ENCODE measurements around the gene ANAPC13. TPM values are rescaled to one million over a fixed set of nuclear protein-coding genes. Genes with fewer than 3 reads are reported as not detected.
A peak's percentile ranks its signal among the peaks of the same experiment; 100 is the strongest.

The ANAPC13 gene
- polyA plus RNA-seq, 1 of the 3 experiments (the other 2 are of a cell fraction), result 63.5 TPM

DNA sequence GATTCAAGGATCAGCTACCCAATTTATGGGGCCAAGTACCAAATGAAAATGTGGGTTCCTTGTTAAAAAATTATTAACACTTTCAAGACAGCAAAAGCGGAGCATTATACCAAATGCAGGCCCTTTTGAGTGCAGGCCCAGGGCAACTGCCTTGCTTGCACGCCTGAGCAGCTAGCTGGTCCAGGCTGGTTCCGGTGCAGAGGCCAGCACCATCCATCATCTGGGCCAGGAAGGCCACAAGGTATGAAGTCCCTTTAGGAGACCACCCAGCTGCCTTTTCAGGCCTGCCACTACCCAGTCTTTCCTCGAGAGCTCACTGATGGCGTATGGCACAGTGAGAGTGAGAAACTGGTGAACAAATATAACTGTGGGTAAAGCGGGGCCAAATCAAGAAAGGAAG, 13.0 kb downstream of the ANAPC13 start:
- WGBS (ENCODE audit: low lambda C conversion rate), result 96% methylated on average over 6 of the region's 6 CpGs
- no peaks in the 10 kb centered on the region for H3K79me2 ChIP-seq (ENCODE audit: insufficient read depth)
- no peak overlapping the region for H3K9ac ChIP-seq
- H3K27ac ChIP-seq (ENCODE audit: low read depth in 2 of 2, low read length in 1 of 2), result peak overlapping the region in 1 of 2 experiments; percentile 42; a peak in 1 of 4 replicates
- no peak for DNase-seq
- POLR2A ChIA-PET, result no interaction called here
- TF ChIP-seq POLR2AphosphoS5 (IDR thresholded peaks at IDR 0.05; ENCODE audit: low read depth, low read length) (no peak), FOXJ3 (CRISPR knock-in tag; IDR thresholded peaks at IDR 0.05) (no peak), USF2 (IDR thresholded peaks at IDR 0.05; ENCODE audit: borderline replicate concordance, low read depth, low read length) (no peak), MAX (IDR thresholded peaks at IDR 0.05; ENCODE audit: low read depth) (no peak), EP300 (IDR thresholded peaks at IDR 0.05; ENCODE audit: borderline replicate concordance in 1 of 2, low read depth in 1 of 2, low read length in 1 of 2) (no peak), SIN3A (IDR thresholded peaks at IDR 0.05; ENCODE audit: borderline replicate concordance, low read depth, low read length) (no peak), GABPA (IDR thresholded peaks at IDR 0.05; ENCODE audit: low read depth) (no peak), REST (IDR thresholded peaks at IDR 0.05; ENCODE audit: low read depth, low read length) (no peak), FOSL2 (IDR thresholded peaks at IDR 0.05; ENCODE audit: borderline replicate concordance, low read depth) (no peak), FOXM1 (IDR thresholded peaks at IDR 0.05; ENCODE audit: low read depth) (no peak), PBX3 (IDR thresholded peaks at IDR 0.05) (no peak), TEAD4 (IDR thresholded peaks at IDR 0.05; ENCODE audit: borderline replicate concordance, insufficient read depth) (no peak), MXI1 (IDR thresholded peaks at IDR 0.05; ENCODE audit: low read depth, low read length) (no peak), NFIC (IDR thresholded peaks at IDR 0.05; ENCODE audit: borderline replicate concordance) (no peak), CHD2 (IDR thresholded peaks at IDR 0.05; ENCODE audit: low read length, partially characterized antibody) (no peak), EZH2phosphoT487 (IDR thresholded peaks at IDR 0.05; ENCODE audit: borderline replicate concordance, low read depth) (no peak), RCOR1 (IDR thresholded peaks at IDR 0.05; ENCODE audit: low read length) (no peak)
- TF ChIP-seq, protein P1, sequence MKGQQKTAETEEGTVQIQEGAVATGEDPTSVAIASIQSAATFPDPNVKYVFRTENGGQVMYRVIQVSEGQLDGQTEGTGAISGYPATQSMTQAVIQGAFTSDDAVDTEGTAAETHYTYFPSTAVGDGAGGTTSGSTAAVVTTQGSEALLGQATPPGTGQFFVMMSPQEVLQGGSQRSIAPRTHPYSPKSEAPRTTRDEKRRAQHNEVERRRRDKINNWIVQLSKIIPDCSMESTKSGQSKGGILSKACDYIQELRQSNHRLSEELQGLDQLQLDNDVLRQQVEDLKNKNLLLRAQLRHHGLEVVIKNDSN (IDR thresholded peaks at IDR 0.05; ENCODE audit: borderline replicate concordance, low read depth), result no peak
- H3K4me1 ChIP-seq (ENCODE audit: control insufficient read depth in 1 of 2, insufficient read depth in 2 of 2, low read depth in 1 of 2, low read length in 1 of 2), result no peaks in the 10 kb centered on the region; a peak in 2 of 4 replicates
- H3K9me3 ChIP-seq, result no peaks in the 10 kb centered on the region
- no peak overlapping the region for H3K4me3 ChIP-seq (ENCODE audit: low read depth in 2 of 2, low read length in 1 of 2)
- peaks cover 12% of the 10 kb centered on the region for H3F3A ChIP-seq (replicated peaks; ENCODE audit: insufficient read depth)
- H3K4me2 ChIP-seq, result no peak overlapping the region
- no peaks in the 10 kb centered on the region for H3K27me3 ChIP-seq (ENCODE audit: insufficient read depth)
- CTCF ChIA-PET, result interaction anchor here (0.8 to 17.6 kb wide), 17 partner anchors 9 to 1744 kb away, joined by 3 to 375 read pairs (median 10); partner anchors contain the start of genes AMOTL2, ANAPC13 and CEP63
- no peaks in the 10 kb centered on the region for H3K9me2 ChIP-seq
- H3K36me3 ChIP-seq (replicated peaks in 1 of 2; ENCODE audit: control insufficient read depth in 1 of 2, insufficient read depth in 2 of 2, low read length in 1 of 2), result peaks cover 15 to 16% of the 10 kb centered on the region in 2 experiments
- H4K20me1 ChIP-seq (ENCODE audit: insufficient read depth), result no peaks in the 10 kb centered on the region
- no peak overlapping the region for H2AFZ ChIP-seq (ENCODE audit: low read depth)
